ENCODE measurements around the gene TMEM258.

TMEM258 gene

DNA sequence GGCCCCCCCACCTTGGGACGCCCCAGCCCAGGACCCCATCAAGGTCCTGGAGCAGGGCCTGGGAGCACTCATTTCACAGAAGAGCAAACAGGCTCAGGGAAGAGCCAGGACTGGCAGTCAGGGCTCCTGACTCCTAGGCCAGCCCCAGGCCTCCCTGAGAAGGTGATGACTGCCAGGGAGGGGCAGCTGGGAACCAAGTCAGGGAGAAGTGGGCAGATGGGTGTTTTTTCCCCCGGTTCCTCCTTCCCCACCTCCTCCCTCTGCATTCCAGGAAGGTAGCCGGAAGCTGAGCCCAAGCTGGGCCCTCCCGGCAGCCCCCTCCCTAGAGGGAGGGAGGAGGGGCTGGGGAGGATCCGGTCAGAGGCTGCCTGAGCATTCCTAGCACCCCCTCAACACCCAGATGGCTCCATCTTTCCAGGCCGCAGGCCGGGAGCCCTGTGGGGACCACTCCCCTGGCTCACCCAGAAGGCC is 20.4 kb downstream of the TMEM258 start:
- no peak overlapping the region for H3K4me3 ChIP-seq
- no peak overlapping the region for H3K27ac ChIP-seq
- TF ChIP-seq EZH2 (IDR thresholded peaks at IDR 0.05) (no peak), FOXP2 (optimal IDR thresholded peaks at IDR 0.05; ENCODE audit: control extremely low read depth, extremely low read length, insufficient read depth) (no peak), POLR2AphosphoS5 (IDR thresholded peaks at IDR 0.05; ENCODE audit: borderline replicate concordance, low read depth, low read length) (no peak)
- H3K9me3 ChIP-seq (ENCODE audit: low read depth, low read length): no peaks in the 10 kb centered on the region
- H3K36me3 ChIP-seq (ENCODE audit: insufficient read depth, low read length): no peaks in the 10 kb centered on the region
- no peak overlapping the region for H3K9ac ChIP-seq (ENCODE audit: insufficient read length)
- DNase-seq (ENCODE audit: low read depth, low spot score): no peak

DNA sequence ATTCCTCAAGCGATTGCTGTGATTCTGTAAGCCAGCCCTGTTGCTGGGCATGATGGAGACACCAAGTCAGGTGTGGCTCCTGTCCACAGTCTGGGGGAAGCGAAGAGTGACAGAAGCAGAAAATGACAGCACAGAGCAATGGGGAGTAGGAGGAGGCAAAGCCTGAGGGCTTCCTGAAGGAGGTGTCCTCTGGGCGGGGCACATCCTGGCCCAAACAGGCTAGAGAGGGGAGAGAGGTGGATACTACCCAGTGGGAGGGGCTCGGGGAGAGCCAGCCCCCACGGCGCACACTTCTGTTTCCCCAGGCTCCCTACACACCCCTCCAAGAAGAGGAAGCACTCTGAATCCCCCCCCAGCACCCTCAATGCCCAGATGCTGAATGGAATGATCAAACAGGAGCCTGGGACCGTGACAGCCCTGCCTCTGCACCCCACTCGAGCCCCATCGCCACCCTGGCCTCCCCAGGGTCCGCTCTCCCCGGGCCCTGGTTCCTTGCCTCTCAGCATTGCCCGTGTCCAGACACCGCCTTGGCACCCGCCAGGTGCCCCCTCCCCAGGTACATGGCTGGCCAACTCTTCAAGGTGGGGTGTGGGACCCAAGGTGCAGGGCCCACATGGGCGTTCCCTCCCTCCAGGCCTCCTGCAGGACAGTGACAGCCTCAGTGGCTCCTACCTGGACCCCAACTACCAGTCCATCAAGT is 21.1 kb downstream of the TMEM258 start:
- no peak for DNase-seq (ENCODE audit: low read depth, low spot score)
- Histone ChIP-seq H3K9me3 (ENCODE audit: low read depth, low read length) (no peaks in the 10 kb centered on the region), H3K27ac (no peak overlapping the region), H3K4me3 (no peak overlapping the region), H3K36me3 (ENCODE audit: insufficient read depth, low read length) (no peaks in the 10 kb centered on the region), H3K9ac (ENCODE audit: insufficient read length) (no peak overlapping the region)
- no peak for TF ChIP-seq FOXP2 (optimal IDR thresholded peaks at IDR 0.05; ENCODE audit: control extremely low read depth, extremely low read length, insufficient read depth)
- no peak for TF ChIP-seq POLR2AphosphoS5 (IDR thresholded peaks at IDR 0.05; ENCODE audit: borderline replicate concordance, low read depth, low read length)
- TF ChIP-seq EZH2 (IDR thresholded peaks at IDR 0.05): no peak

DNA sequence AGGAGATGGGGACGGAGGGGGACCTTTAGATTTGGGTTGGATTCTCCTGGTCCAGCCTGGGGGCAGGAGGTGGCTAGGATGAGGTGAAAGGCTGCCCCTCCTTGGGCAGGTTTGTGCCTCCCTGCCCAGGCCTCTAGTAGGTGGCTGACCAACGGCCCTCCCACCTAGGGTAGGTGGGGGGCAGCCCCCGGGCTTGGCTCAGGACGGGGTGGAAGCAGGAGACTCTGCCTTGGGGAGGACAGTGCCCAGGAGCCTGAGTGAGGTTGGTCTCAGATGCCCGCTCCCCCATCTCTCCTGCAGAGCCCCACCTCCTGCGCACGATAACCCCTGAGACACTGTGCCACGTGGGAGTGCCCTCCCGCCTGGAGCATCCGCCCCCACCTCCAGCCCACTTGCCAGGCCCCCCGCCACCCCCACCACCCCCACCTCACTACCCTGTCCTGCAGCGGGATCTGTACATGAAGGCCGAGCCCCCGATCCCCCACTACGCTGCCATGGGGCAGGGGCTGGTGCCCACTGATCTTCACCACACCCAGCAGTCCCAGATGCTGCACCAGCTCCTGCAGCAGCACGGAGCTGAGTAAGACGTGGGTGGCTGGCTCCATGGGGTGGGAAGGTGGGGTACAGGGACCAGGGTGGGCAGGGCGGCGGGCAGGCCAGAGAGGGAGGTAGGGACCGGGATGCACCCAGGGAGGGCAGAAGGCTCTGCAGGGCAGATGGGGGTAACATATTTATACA is 22.3 kb downstream of the TMEM258 start:
- H3K27ac ChIP-seq: no peak overlapping the region
- H3K9me3 ChIP-seq (ENCODE audit: low read depth, low read length): no peaks in the 10 kb centered on the region
- H3K9ac ChIP-seq (ENCODE audit: insufficient read length): no peak overlapping the region
- DNase-seq (ENCODE audit: low read depth, low spot score): no peak
- no peak for TF ChIP-seq EZH2 (IDR thresholded peaks at IDR 0.05)
- no peak overlapping the region for H3K4me3 ChIP-seq
- H3K36me3 ChIP-seq (ENCODE audit: insufficient read depth, low read length): no peaks in the 10 kb centered on the region

DNA sequence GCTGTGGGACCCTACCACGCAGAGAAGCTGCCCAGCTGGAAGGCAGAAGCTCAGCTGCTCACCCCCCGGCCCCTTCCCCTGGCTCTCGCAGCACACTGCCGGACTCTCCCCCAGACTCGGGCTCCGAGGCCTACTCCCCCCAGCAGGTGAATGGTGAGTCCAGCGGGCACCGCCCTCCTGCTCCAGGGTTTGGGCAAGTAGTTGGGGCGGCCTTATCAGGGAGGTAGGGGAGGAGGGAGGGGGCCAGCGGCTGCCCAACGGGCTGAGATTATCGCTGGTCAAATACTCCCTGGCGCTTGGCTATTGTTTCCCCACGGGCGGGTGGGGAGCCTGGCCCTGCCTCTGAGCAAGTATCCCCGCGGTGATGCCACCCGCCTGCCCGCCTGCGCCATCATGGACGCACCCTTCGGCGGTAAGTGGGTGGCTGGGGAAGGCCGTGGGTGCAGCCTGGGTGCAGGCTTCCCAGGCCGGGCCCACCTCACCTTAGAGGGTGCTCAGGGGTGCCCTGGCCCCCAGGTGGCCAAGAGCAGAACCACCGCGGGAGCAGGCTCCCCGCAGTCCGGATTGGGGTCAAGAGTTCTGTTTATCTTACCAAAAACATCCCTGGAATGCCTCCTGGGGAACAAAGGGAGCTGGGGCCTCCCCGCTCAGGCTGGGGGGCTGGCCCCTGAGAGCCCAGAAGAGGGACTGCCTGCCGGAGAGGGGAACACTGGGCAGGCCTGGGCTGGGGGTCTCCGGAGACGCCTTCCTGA is 23.1 kb downstream of the TMEM258 start:
- H3K4me3 ChIP-seq: no peak overlapping the region
- no peak for DNase-seq (ENCODE audit: low read depth, low spot score)
- TF ChIP-seq EZH2 (IDR thresholded peaks at IDR 0.05): no peak
- TF ChIP-seq FOXP2 (optimal IDR thresholded peaks at IDR 0.05; ENCODE audit: control extremely low read depth, extremely low read length, insufficient read depth): no peak
- no peak for TF ChIP-seq POLR2AphosphoS5 (IDR thresholded peaks at IDR 0.05; ENCODE audit: borderline replicate concordance, low read depth, low read length)
- no peak overlapping the region for H3K9ac ChIP-seq (ENCODE audit: insufficient read length)
- H3K36me3 ChIP-seq (ENCODE audit: insufficient read depth, low read length): no peaks in the 10 kb centered on the region
- H3K27ac ChIP-seq: no peak overlapping the region
- no peaks in the 10 kb centered on the region for H3K9me3 ChIP-seq (ENCODE audit: low read depth, low read length)

DNA sequence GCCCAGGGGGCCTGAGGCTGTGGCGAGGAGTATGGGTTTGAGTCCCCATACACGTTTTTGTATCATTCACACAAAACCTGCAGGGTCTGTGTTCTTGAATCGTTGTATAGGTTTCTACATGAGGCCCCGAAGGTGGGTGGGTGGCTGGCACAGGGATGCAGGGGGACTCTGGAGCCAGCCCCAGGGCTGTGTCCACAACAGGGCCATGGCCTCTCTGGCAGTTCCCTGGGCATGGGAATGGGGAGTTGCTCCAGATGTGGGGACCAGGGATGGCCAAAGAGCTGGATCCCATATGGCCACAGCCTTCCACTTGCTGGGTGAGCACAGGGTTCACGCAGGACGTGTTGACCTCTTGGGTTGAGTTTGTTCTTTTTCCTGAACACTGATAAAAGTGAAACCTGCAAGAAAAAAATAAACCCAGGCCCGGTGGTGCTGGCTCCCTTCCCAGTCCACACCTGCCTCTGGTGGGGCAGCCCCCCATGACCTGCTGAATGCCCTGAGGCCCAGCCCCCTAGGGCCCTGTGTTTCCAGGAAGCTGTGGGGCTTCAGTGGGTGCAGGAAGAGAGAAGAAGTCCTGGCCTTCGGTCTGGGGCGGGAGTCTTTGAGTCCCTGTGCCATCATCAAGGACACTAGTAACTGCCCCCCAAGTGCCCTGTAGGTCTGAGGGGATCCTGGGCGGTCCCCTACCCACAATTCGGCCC is 23.9 kb downstream of the TMEM258 start:
- Histone ChIP-seq H3K9ac (ENCODE audit: insufficient read length) (no peak overlapping the region), H3K36me3 (ENCODE audit: insufficient read depth, low read length) (no peaks in the 10 kb centered on the region), H3K4me3 (no peak overlapping the region), H3K27ac (no peak overlapping the region), H3K9me3 (ENCODE audit: low read depth, low read length) (no peaks in the 10 kb centered on the region)
- no peak for DNase-seq (ENCODE audit: low read depth, low spot score)
- no peak for TF ChIP-seq FOXP2 (optimal IDR thresholded peaks at IDR 0.05; ENCODE audit: control extremely low read depth, extremely low read length, insufficient read depth)
- TF ChIP-seq POLR2AphosphoS5 (IDR thresholded peaks at IDR 0.05; ENCODE audit: borderline replicate concordance, low read depth, low read length): no peak
- TF ChIP-seq EZH2 (IDR thresholded peaks at IDR 0.05): no peak

DNA sequence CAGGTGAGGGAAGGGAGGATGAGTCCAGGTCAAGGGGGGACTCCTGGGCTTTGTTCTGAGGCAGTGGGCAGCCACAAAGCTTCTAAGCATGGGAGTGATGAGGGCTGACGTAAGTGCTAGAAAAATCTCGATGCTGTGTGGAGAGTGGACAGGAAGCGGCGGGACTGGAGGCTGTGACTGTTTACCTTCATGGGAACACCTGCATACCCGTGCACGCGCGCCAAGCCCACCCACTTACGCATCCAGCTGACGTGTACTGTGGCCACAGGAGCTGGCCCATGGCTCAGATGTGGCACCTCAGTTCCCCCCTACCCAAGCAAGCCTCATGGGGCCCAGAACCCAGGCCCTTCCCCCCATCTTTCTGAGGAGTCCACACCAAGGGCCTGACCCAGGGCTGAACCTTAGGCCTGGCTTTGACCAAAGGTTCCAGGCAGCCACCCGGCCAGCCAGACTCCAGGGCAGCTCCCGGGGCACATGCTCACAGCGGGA is 26.0 kb downstream of the TMEM258 start:
- TF ChIP-seq POLR2AphosphoS5 (IDR thresholded peaks at IDR 0.05; ENCODE audit: borderline replicate concordance, low read depth, low read length): no peak
- TF ChIP-seq EZH2 (IDR thresholded peaks at IDR 0.05): no peak
- no peak for TF ChIP-seq FOXP2 (optimal IDR thresholded peaks at IDR 0.05; ENCODE audit: control extremely low read depth, extremely low read length, insufficient read depth)
- no peaks in the 10 kb centered on the region for H3K36me3 ChIP-seq (ENCODE audit: insufficient read depth, low read length)
- peak overlapping the region; percentile 25; the same call in 1 of the 2 replicates for H3K27ac ChIP-seq
- H3K9me3 ChIP-seq (ENCODE audit: low read depth, low read length): no peaks in the 10 kb centered on the region
- H3K4me3 ChIP-seq: no peak overlapping the region
- no peak overlapping the region for H3K9ac ChIP-seq (ENCODE audit: insufficient read length)
- no peak for DNase-seq (ENCODE audit: low read depth, low spot score)

DNA sequence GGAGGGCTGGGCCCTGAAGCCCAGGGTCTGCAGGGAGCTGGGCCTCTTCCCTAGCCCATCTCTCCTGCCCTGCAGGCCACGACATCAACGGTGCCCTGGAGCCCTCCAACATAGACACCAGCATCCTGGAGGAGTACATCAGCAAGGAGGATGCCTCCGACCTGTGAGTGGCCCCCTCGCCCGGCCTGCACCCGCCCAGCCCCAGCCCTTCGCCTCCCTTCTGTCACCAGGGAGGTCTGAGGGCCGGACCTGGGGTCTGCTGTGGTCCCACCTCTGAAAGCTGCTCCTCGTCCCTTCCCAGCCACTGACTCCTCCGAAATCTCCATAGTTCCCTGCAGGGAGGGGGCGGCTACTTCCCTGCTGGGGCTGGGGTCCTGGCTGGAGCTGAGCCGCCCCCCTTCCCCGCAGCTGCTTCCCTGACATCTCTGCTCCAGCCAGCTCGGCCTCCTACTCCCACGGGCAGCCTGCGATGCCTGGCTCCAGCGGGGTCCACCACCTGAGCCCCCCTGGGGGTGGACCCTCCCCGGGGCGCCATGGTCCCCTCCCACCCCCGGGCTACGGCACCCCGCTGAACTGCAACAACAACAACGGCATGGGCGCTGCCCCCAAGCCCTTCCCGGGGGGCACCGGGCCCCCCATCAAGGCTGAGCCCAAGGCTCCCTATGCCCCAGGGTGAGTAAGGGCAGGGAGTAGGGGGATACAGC is 26.7 kb downstream of the TMEM258 start:
- no peak for TF ChIP-seq EZH2 (IDR thresholded peaks at IDR 0.05)
- TF ChIP-seq FOXP2 (optimal IDR thresholded peaks at IDR 0.05; ENCODE audit: control extremely low read depth, extremely low read length, insufficient read depth): no peak
- TF ChIP-seq POLR2AphosphoS5 (IDR thresholded peaks at IDR 0.05; ENCODE audit: borderline replicate concordance, low read depth, low read length): no peak
- H3K27ac ChIP-seq: no peak overlapping the region
- DNase-seq (ENCODE audit: low read depth, low spot score): no peak

More for the DNA sequence above, 26.7 kb downstream of the TMEM258 start:
- Histone ChIP-seq H3K4me3 (no peak overlapping the region), H3K36me3 (ENCODE audit: insufficient read depth, low read length) (no peaks in the 10 kb centered on the region), H3K9me3 (ENCODE audit: low read depth, low read length) (no peaks in the 10 kb centered on the region), H3K9ac (ENCODE audit: insufficient read length) (no peak overlapping the region)

Data from SK-N-MC (cell line).